Measurements from ENCODE around the gene SPDYE2B. TPM values are rescaled to one million over a fixed set of nuclear protein-coding genes. Genes with fewer than 3 reads are reported as not detected.
"Not testable (repeated sequence)": the region's sequence is repeated elsewhere in the genome, so short reads cannot be mapped to it uniquely, and the experiment has no call there.

SPDYE2B gene
- total RNA-seq, 1 donor from 2014 or later: not detected

DNA sequence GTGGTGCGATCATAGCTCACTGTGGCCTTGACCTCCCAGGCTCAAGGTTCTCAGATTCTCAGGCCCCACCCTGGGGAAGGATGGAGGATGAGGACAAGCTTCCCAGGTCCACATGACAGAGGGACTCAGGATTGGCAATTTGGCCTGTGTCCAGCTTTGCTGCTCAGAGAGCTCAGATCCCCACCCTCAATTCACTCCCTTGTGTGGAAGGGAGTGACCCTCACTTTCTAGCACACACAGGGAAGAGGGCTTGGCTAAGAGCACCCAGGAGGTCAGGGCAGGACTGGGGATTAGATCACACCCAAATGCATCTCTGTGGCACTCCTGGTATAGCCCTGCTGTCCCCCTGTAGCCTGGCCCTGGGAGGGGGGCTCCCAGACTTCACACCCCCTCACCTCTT lies 6.7 kb upstream of the SPDYE2B start:
- DNase-seq: not testable (repeated sequence)

- not testable (repeated sequence) for DNase-seq
These were observed 2.3 kb upstream of the SPDYE2B start for GRCh38 chr7:102647813-102648212.

DNA sequence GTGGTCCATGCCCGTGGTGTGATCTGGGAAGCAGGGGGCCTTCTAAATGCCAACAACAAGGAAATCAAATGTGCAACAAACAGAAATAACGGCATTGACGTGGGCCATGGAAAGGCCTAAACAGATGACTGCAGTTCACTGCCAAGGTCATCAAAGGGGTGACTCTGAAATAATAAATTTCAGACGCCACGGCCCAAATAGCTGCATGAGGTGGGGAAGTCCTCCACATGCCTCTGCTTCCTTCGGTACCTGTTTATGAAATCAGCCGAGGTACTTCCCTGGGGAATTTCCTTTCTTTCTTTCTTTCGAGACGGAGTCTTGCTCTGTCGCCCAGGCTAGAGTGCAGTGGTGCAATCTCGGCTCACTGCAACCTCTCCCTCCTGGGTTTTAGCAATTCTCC lies 14.6 kb downstream of the SPDYE2B start:
- not testable (repeated sequence) for DNase-seq

- not testable (repeated sequence) for DNase-seq
These were observed 16.7 kb downstream of the SPDYE2B start for GRCh38 chr7:102666850-102667249.

- DNase-seq: not testable (repeated sequence)
These were observed 17.4 kb downstream of the SPDYE2B start for GRCh38 chr7:102667523-102667922.

DNA sequence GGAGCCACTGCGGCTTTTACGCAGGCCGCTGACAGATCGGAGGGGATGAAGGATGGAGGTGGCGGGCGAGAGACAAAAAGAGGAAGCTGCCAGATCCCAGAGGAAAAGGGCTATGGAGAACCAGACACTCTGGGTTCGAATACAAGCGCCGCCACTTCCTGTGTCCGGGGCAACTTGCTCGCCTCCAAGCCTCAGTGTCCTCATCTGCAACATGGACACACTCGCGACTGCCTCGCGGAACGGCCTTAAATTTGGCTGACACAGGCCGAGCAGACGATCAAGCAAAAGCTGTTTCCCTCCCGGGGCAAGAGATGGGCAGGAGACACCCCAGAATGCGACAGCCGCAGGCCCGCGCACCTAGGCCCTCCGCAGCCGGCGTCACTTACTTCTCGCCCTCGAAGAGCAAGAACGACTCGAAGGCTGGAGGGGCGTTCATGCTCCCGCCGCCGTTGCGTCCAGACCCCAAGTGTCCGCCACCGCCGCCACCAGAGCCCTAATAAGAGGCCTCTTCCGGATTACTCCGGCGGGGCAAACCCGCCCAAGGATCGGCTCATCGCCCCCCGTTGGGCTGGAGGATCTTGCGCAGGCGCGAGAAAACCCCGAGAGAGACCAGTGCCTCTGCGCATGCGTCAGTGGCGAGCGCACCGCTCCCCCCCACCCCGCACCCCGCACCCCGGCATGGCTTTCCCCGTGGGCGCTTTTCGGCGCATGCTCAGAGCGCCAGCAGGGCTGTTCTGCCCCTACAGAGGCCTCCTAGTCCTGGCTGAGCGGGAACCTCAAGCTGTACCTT lies 21.2 kb downstream of the SPDYE2B start, which contains the start of gene POLR2J2:
POLR2J2 (minus strand) TSS at position 498 of the 790 bp plus-strand sequence; CDS start at position 436, 62 bp downstream.
- DNase-seq: not testable (repeated sequence)

GRCh38 chr7:102671956-102672307 lies 21.8 kb downstream of the SPDYE2B start:
- not testable (repeated sequence) for DNase-seq

GRCh38 chr7:102673447-102674067 lies 23.4 kb downstream of the SPDYE2B start:
- not testable (repeated sequence) for DNase-seq

DNA sequence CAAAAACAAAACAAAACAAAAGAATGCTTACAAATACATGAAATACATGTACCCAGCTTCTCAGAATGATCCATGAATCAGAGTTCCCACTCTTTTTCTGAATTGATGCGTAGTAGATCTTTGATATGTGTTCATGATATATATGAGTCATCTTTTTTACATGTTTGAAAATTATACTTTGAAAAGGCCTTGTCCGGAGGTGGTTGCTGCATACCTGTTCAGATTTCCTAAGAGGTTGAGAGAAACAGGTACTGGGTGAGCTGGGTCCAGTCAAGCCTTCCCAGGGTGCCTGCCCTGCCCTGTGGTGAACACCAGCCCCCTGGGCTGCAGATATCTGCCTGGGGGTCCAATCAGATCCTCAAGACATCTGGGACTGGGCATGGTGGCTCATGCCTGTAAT lies 25.4 kb downstream of the SPDYE2B start:
- not testable (repeated sequence) for DNase-seq

- DNase-seq: not testable (repeated sequence)
These were observed 30.7 kb downstream of the SPDYE2B start for GRCh38 chr7:102680780-102681179.

DNA sequence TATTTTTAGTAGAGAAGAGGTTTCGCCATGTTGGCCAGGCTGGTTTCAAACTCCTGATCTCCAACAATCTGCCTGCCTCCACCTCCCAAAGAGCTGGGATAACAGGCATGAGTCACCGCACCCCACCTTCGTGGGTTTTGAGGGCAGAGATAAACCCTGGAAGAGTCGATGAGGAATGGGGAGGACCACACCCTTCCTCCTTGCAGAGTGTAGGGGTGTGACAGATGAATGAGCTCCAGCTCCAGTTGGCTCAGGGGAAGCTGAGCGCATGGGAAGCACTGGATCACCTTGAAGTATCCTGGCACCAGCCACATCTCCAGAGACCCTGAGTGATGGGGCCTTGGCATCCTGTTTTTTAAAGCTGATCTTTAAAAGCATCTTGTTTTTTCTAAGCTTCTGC lies 32.4 kb downstream of the SPDYE2B start:
- not testable (repeated sequence) for DNase-seq

DNA sequence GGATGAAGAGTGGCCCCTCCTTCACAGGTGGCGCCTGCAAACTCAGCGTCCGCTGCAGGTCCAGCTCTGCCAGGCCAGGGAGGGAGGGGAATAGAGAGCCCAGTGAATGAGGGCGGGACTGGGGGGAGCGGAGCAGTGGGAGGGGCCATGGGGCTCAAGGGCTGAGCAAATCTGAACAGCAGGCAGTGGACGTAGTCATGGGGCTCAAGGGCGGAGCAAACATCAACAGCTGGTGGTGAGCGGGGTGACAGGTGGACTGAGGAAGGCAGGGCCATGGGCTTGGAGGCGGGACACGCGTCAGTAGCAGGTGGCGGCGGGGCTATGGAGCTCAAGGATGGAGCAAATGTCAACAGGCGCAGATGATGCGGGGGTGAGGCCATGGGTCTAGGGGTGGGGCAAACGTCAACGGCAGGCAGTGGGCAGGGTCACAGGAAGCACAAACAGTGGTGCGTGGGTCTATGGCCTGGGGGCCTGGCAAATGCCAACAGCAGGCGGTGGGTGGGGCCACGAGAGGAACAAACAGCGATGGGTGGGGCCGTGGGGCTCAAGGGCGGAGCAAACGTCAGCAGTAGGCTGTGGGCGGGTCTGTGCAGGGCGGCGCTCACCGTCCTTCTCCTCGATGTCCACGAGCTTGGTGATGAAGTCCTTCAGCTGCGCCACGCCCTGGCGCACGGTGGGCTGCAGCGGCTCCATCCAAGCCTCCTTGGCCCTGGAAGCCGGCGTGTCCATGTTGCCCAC lies 38.3 kb downstream of the SPDYE2B start:
- not testable (repeated sequence) for DNase-seq

- DNase-seq: not testable (repeated sequence)
These were observed 39.5 kb downstream of the SPDYE2B start for GRCh38 chr7:102689436-102690282.

GRCh38 chr7:102690602-102691001 lies 40.5 kb downstream of the SPDYE2B start:
- not testable (repeated sequence) for DNase-seq

DNA sequence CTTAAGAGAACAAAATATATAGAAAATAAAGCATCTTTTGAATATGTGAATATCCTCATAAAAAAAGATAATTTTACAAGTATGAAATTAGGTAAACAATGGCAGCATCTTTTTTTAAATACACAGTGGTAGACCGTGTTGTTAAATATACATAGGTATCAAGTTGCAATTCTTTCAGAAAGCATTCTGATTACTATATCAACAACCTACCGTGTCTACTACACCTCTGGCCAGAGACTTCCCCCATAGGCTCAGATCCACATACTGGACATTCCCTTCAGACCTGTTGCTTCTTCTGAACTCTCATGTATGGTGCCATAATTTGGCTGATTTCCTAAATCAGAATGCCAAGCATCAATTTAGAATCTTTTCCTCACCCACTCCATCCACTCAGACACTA lies 43.9 kb downstream of the SPDYE2B start:
- DNase-seq: not testable (repeated sequence)

GRCh38 chr7:102695033-102695552 lies 45.0 kb downstream of the SPDYE2B start:
- not testable (repeated sequence) for DNase-seq

DNA sequence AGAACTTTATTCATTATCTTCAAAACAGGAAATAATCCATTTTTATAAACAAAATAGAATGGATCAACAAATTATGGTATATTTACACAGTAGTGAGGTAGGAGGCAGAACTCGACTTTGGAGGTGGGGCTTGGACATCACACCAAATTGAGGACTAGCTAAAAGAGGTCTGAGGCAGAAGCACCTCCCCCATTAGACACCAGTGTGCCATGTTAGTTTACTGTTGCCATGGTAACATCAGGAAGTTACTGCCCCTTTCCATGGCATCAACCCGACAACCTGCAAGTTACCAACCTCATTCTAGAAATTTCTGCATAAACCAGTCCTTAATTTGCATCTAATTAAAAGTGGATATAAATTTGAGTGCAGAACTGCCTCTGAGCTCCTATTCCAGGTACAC lies 45.9 kb downstream of the SPDYE2B start:
- not testable (repeated sequence) for DNase-seq

GRCh38 chr7:102697642-102698512 lies 47.8 kb downstream of the SPDYE2B start:
- not testable (repeated sequence) for DNase-seq

DNA sequence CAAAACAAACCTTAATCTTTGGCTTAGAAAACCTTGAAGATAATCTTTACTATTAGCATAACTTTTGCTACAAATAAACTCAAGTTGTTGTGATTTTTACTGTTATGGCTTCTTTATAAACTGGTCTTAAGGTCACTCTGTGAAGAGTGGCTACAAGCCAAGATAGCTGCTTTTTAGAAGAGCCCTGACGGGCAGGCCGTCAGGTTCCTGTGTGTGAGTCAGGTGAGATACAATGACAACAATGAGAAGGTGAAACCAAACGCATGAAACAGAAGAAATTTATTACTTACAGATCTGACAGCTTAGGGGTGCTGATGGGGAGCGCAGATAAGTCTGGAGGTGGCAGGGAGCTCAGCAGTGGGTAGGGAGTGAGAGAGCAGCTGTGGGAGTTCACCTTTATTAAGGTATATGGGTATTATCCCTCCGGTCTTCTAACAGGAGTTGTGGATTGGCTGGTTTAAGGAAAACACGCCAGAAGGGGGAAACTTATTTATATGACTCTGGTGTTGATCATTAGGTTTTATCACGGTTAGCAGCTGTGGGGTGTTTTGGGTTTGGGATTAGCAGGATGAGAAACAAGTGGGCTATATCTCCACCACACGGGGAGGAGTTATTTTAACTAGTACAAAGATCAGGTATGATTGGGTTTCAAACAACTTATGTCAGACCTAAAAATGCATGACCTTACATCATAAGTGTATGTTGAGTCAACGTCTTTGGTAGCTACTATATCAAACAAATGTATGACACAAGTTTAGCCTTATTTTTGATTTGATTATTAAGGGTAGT lies 49.0 kb downstream of the SPDYE2B start:
- DNase-seq: not testable (repeated sequence)
